ENCODE data around the gene ABHD17B.

GRCh38 chr9:71830929-71831328, 80.1 kb downstream of the ABHD17B start:
- TF ChIP-seq POLR2A (IDR thresholded peaks at IDR 0.05) (no peak), CTCF (IDR thresholded peaks at IDR 0.05) (no peak)

Measured in adrenal gland (tissue), 5 donors.